Measurements from ENCODE around the gene SNAI3. TPM values are rescaled to one million over a fixed set of nuclear protein-coding genes. Genes with fewer than 3 reads are reported as not detected.

Gene SNAI3
- polyA plus RNA-seq, 1 donor from 2014 or later = not detected

DNA sequence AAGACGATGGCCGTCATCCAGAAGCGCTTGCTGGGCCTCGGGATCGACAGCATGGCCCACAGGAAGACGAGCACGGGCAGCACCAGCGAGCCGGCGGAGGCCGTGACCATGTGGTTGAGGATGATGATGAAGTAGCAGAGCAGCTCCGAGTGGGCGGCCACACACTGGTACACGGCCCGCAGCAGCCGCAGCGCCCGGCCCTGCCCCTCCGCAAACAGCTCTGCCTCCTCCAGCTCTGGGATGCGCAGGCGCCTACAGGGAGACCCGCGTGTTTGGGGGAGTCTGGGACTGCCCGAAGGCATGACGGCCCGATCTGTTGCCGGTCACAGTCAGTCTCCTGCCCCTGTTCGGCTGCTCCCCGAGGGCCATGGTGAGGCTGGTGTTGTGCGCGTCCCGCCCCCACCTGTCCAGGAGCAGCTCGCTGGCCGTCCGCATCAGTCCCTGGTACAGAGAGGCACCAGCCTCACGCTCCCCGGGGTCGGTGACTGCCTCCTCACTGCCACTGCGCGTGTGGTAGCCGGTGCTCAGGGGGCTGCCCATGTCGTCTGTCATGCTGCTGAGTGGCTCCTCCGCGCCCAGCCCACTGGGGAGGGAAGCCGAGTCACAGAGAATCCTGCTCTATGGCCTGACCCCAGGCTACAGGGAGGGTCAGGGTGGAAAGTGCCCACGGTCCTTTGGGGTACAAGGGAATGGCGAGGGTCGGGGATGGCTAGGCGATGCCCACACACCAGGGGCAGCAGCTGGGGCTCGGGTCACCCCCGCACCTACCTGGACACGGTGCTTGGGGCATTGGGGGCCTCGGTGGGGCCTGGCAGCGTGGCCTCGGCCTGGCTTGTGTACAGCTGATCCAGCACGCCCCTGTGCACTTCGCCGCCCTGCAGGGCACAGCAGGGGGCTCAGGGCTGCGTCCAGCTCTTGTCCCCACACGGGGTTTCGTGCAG lies 35.8 kb upstream of the SNAI3 start:
- TF ChIP-seq MXI1 (conservative IDR thresholded peaks at IDR 0.05; ENCODE audit: poor library complexity, severe bottlenecking) (no peak), SMC3 (conservative IDR thresholded peaks at IDR 0.05; ENCODE audit: poor library complexity) (no peak), TAF1 (IDR thresholded peaks at IDR 0.05; ENCODE audit: low read depth) (no peak), POLR2AphosphoS5 (IDR thresholded peaks at IDR 0.05) (no peak), RAD21 (conservative IDR thresholded peaks at IDR 0.05) (no peak), EZH2 (IDR thresholded peaks at IDR 0.05; ENCODE audit: borderline replicate concordance, insufficient read depth, low read length, poor library complexity, severe bottlenecking) (no peak)
- TF ChIP-seq, protein P1, sequence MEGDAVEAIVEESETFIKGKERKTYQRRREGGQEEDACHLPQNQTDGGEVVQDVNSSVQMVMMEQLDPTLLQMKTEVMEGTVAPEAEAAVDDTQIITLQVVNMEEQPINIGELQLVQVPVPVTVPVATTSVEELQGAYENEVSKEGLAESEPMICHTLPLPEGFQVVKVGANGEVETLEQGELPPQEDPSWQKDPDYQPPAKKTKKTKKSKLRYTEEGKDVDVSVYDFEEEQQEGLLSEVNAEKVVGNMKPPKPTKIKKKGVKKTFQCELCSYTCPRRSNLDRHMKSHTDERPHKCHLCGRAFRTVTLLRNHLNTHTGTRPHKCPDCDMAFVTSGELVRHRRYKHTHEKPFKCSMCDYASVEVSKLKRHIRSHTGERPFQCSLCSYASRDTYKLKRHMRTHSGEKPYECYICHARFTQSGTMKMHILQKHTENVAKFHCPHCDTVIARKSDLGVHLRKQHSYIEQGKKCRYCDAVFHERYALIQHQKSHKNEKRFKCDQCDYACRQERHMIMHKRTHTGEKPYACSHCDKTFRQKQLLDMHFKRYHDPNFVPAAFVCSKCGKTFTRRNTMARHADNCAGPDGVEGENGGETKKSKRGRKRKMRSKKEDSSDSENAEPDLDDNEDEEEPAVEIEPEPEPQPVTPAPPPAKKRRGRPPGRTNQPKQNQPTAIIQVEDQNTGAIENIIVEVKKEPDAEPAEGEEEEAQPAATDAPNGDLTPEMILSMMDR (IDR thresholded peaks at IDR 0.05; ENCODE audit: poor library complexity, severe bottlenecking) = no peak
- Histone ChIP-seq H3K4me2 (ENCODE audit: low read length) (no peak overlapping the region), H3K9me3 (ENCODE audit: low read length) (no peaks in the 10 kb centered on the region), H3K9ac (ENCODE audit: low read length) (no peak overlapping the region), H4K20me1 (ENCODE audit: insufficient read depth) (no peaks in the 10 kb centered on the region), H3F3A (ENCODE audit: insufficient read depth, low read length, poor library complexity, severe bottlenecking) (no peaks in the 10 kb centered on the region), H3K36me3 (ENCODE audit: insufficient read depth, low read length) (no peaks in the 10 kb centered on the region), H3K79me2 (replicated peaks; ENCODE audit: insufficient read depth, low read length) (no peaks in the 10 kb centered on the region), H3K27ac (ENCODE audit: low read length) (no peak overlapping the region), H3K9me2 (ENCODE audit: insufficient read depth, low read length) (no peaks in the 10 kb centered on the region), H2AFZ (ENCODE audit: low read depth, low read length) (no peak overlapping the region), H3K27me3 (ENCODE audit: insufficient read depth, low read depth, low read length) (no peaks in the 10 kb centered on the region), H3K4me3 (ENCODE audit: low read length) (no peak overlapping the region)

DNA sequence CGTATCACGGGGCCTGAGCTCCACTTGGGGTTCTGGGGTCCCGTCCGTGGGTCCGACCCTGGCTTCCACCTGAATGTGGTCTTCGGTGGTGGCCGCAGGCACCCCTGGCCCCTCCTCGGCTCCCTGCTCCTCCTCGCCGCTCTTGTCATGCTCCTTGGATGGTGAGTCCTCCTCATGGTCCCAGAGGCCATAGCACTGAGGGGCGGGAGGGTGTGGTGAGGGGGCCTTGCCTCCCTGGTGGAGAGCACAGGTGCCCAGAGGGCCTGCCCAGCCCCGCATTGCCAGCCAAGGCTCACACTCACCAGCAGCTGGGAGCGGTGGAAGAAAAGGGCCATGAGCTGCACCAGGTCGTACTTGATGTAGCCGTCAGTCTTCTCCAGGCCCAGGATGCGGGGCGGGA lies 34.9 kb upstream of the SNAI3 start:
- no peaks in the 10 kb centered on the region for H3K9me3 ChIP-seq (ENCODE audit: low read length)
- no peaks in the 10 kb centered on the region for H3K36me3 ChIP-seq (ENCODE audit: insufficient read depth, low read length)
- no peak overlapping the region for H3K9ac ChIP-seq (ENCODE audit: low read length)
- no peaks in the 10 kb centered on the region for H3F3A ChIP-seq (ENCODE audit: insufficient read depth, low read length, poor library complexity, severe bottlenecking)
- no peaks in the 10 kb centered on the region for H3K79me2 ChIP-seq (replicated peaks; ENCODE audit: insufficient read depth, low read length)
- no peak overlapping the region for H3K27ac ChIP-seq (ENCODE audit: low read length)
- H2AFZ ChIP-seq (ENCODE audit: low read depth, low read length) = no peak overlapping the region
- no peaks in the 10 kb centered on the region for H3K27me3 ChIP-seq (ENCODE audit: insufficient read depth, low read depth, low read length)
- no peaks in the 10 kb centered on the region for H4K20me1 ChIP-seq (ENCODE audit: insufficient read depth)
- H3K4me2 ChIP-seq (ENCODE audit: low read length) = no peak overlapping the region
- no peak overlapping the region for H3K4me3 ChIP-seq (ENCODE audit: low read length)
- no peak for TF ChIP-seq SMC3 (conservative IDR thresholded peaks at IDR 0.05; ENCODE audit: poor library complexity)
- TF ChIP-seq TAF1 (IDR thresholded peaks at IDR 0.05; ENCODE audit: low read depth) = no peak
- TF ChIP-seq, protein P2, sequence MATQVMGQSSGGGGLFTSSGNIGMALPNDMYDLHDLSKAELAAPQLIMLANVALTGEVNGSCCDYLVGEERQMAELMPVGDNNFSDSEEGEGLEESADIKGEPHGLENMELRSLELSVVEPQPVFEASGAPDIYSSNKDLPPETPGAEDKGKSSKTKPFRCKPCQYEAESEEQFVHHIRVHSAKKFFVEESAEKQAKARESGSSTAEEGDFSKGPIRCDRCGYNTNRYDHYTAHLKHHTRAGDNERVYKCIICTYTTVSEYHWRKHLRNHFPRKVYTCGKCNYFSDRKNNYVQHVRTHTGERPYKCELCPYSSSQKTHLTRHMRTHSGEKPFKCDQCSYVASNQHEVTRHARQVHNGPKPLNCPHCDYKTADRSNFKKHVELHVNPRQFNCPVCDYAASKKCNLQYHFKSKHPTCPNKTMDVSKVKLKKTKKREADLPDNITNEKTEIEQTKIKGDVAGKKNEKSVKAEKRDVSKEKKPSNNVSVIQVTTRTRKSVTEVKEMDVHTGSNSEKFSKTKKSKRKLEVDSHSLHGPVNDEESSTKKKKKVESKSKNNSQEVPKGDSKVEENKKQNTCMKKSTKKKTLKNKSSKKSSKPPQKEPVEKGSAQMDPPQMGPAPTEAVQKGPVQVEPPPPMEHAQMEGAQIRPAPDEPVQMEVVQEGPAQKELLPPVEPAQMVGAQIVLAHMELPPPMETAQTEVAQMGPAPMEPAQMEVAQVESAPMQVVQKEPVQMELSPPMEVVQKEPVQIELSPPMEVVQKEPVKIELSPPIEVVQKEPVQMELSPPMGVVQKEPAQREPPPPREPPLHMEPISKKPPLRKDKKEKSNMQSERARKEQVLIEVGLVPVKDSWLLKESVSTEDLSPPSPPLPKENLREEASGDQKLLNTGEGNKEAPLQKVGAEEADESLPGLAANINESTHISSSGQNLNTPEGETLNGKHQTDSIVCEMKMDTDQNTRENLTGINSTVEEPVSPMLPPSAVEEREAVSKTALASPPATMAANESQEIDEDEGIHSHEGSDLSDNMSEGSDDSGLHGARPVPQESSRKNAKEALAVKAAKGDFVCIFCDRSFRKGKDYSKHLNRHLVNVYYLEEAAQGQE (IDR thresholded peaks at IDR 0.05; ENCODE audit: borderline replicate concordance) = no peak
- TF ChIP-seq EP300 (conservative IDR thresholded peaks at IDR 0.05; ENCODE audit: poor library complexity, severe bottlenecking) = no peak
- TF ChIP-seq, protein P1 (IDR thresholded peaks at IDR 0.05; ENCODE audit: poor library complexity, severe bottlenecking) = no peak
- no peak for TF ChIP-seq EZH2 (IDR thresholded peaks at IDR 0.05; ENCODE audit: borderline replicate concordance, insufficient read depth, low read length, poor library complexity, severe bottlenecking)
- TF ChIP-seq RAD21 (conservative IDR thresholded peaks at IDR 0.05) = no peak
- TF ChIP-seq MXI1 (conservative IDR thresholded peaks at IDR 0.05; ENCODE audit: poor library complexity, severe bottlenecking) = no peak
- TF ChIP-seq POLR2AphosphoS5 (IDR thresholded peaks at IDR 0.05) = no peak
- H3K9me2 ChIP-seq (ENCODE audit: insufficient read depth, low read length) = no peaks in the 10 kb centered on the region
